H1 (cell line): ENCODE results near the gene TAS2R30. TPM values are rescaled to one million over a fixed set of nuclear protein-coding genes. Genes with fewer than 3 reads are reported as not detected.
A peak's percentile ranks its signal among the peaks of the same experiment; 100 is the strongest.

ENCODE experiments used
- CTCF ChIA-PET: fragments of 300-600 bp; sonication (Branson Sonifier 250); formaldehyde crosslinking; loops from one replicate; lab custom pipeline; 2021; ENCODE audit not compliant: partially characterized antibody; lab: Charles Lee
- POLR2A ChIA-PET: fragments of 300-600 bp; sonication (Branson Sonifier 250); formaldehyde crosslinking; loops from one replicate; lab custom pipeline; 2021; ENCODE audit warnings: inconsistent platforms; ENCODE audit not compliant: partially characterized antibody; lab: Charles Lee
- DNase-seq, 2 experiments: peaks; one replicate each; pipeline versions ENCODE4 v3.0.0 to v3.0.0-alpha.2; 2010 to 2022; ENCODE audit warnings: low spot score in 2 of 2, low read depth in 1 of 2, mixed read lengths in 1 of 2
- FAIRE-seq: peaks from 2 replicates; lab custom pipeline; 2011; peaks lifted over from hg19 to GRCh38; lab: Jason Lieb, UNC
- H2AFZ ChIP-seq: 2 replicates; pipeline ENCODE4 v1.8.1; 2012; ENCODE audit warnings: low read length, inconsistent platforms
- H2AK5ac ChIP-seq: 2 replicates; pipeline ENCODE4 v1.6.1; 2013; ENCODE audit warnings: low read depth, low read length
- H2BK120ac ChIP-seq: replicated peaks from 2 replicates; pipeline ENCODE3; 2013; ENCODE audit warnings: low read depth, low read length, inconsistent platforms
- H2BK12ac ChIP-seq: 2 replicates; pipeline ENCODE4 v1.6.1; 2013; ENCODE audit warnings: low read depth, low read length
- H2BK15ac ChIP-seq: 2 replicates; pipeline ENCODE4 v1.6.1; 2013; ENCODE audit warnings: low read length
- H2BK20ac ChIP-seq: 2 replicates; pipeline ENCODE4 v1.6.1; 2013; ENCODE audit warnings: low read length
- H2BK5ac ChIP-seq: 2 replicates; pipeline ENCODE4 v1.6.1; 2013; ENCODE audit warnings: low read depth, low read length
- H3K14ac ChIP-seq: 2 replicates; pipeline ENCODE4 v1.6.1; 2013; ENCODE audit warnings: inconsistent platforms; ENCODE audit not compliant: insufficient read length
- H3K18ac ChIP-seq: 2 replicates; pipeline ENCODE4 v1.6.1; 2013; ENCODE audit warnings: low read length; ENCODE audit errors: extremely low read depth
- H3K23ac ChIP-seq: 2 replicates; pipeline ENCODE4 v1.6.1; 2013; ENCODE audit warnings: inconsistent platforms; ENCODE audit not compliant: insufficient read length
- H3K23me2 ChIP-seq: 2 replicates; pipeline ENCODE4 v1.6.1; 2013; ENCODE audit warnings: low read depth, low read length
- H3K27ac ChIP-seq: 2 replicates; pipeline ENCODE4 v1.6.1; 2011; ENCODE audit warnings: low read depth, low read length, inconsistent platforms
- H3K27me3 ChIP-seq, 4 experiments: replicated peaks in 1 of 4; 1 replicate in 1 of 4; 2 replicates in 3 of 4; pipeline versions ENCODE4 v1.6.1 to v1.8.1; 2011 to 2013; ENCODE audit warnings: low read length in 3 of 4, mild to moderate bottlenecking in 3 of 4, inconsistent platforms in 2 of 4, mixed read lengths in 2 of 4, moderate library complexity in 1 of 4; ENCODE audit not compliant: control insufficient read depth in 3 of 4, insufficient read depth in 3 of 4; ENCODE audit errors: extremely low read depth in 1 of 4
- H3K36me3 ChIP-seq, 4 experiments: 2 replicates each; pipeline versions ENCODE4 v1.6.1 to v1.8.1; 2011 to 2013; ENCODE audit warnings: mild to moderate bottlenecking in 4 of 4, low read length in 3 of 4, moderate library complexity in 2 of 4, control low read depth in 1 of 4, inconsistent platforms in 1 of 4; ENCODE audit not compliant: insufficient read depth in 4 of 4, control insufficient read depth in 2 of 4
- H3K4ac ChIP-seq: replicated peaks from 2 replicates; pipeline ENCODE3; 2013; ENCODE audit warnings: low read length, low read depth, mixed read lengths, inconsistent platforms; ENCODE audit not compliant: insufficient read length
- H3K4me1 ChIP-seq, 4 experiments: replicated peaks in 1 of 4; 1 replicate in 1 of 4; 2 replicates in 3 of 4; pipeline versions ENCODE4 v1.6.1 to v1.8.1; 2011 to 2013; ENCODE audit warnings: low read length in 3 of 4, inconsistent platforms in 2 of 4, mixed read lengths in 1 of 4; ENCODE audit not compliant: insufficient read depth in 4 of 4, control insufficient read depth in 3 of 4
- H3K4me2 ChIP-seq, 2 experiments: 2 replicates each; pipeline versions ENCODE4 v1.6.1 to v1.8.1; 2011 to 2013; ENCODE audit warnings: low read depth in 2 of 2, low read length in 2 of 2, control low read depth in 1 of 2, inconsistent platforms in 1 of 2, mild to moderate bottlenecking in 1 of 2; ENCODE audit not compliant: insufficient read depth in 1 of 2
- H3K4me3 ChIP-seq, 4 experiments: fragments of 200-600, 300-600 bp in 1 of 4; sonication (generic), shearing (Covaris generic), sonication (Bioruptor Twin) in 1 of 4; 2 replicates each; pipeline versions ENCODE4 v1.5.1 to v1.8.1; 2011 to 2016; ENCODE audit warnings: low read length in 4 of 4, low read depth in 3 of 4, control low read depth in 2 of 4, inconsistent platforms in 2 of 4, mild to moderate bottlenecking in 2 of 4, mixed read lengths in 1 of 4, moderate library complexity in 1 of 4; ENCODE audit not compliant: insufficient read depth in 2 of 4; ENCODE audit errors: extremely low read depth in 1 of 4
- H3K56ac ChIP-seq: replicated peaks from 2 replicates; pipeline ENCODE3; 2013; ENCODE audit warnings: low read depth, mild to moderate bottlenecking, mixed read lengths, low read length, inconsistent platforms; ENCODE audit not compliant: insufficient read length
- H3K79me1 ChIP-seq: 2 replicates; pipeline ENCODE4 v1.6.1; 2013; ENCODE audit warnings: low read depth, low read length, control low read depth
- H3K79me2 ChIP-seq, 2 experiments: 2 replicates each; pipeline versions ENCODE4 v1.6.1 to v1.8.1; 2012 to 2013; ENCODE audit warnings: low read length in 2 of 2, mild to moderate bottlenecking in 2 of 2, inconsistent platforms in 1 of 2; ENCODE audit not compliant: insufficient read depth in 2 of 2, control insufficient read depth in 1 of 2
- H3K9ac ChIP-seq, 4 experiments: replicated peaks in 1 of 4; 1 replicate in 1 of 4; 2 replicates in 3 of 4; pipeline versions ENCODE4 v1.6.1 to v1.8.1; 2011 to 2013; ENCODE audit warnings: low read depth in 3 of 4, low read length in 3 of 4, control low read depth in 2 of 4, mild to moderate bottlenecking in 2 of 4, moderate library complexity in 2 of 4, inconsistent platforms in 1 of 4; ENCODE audit errors: extremely low read depth in 1 of 4
- H3K9me3 ChIP-seq, 2 experiments: 2 replicates each; pipeline versions ENCODE4 v1.6.1 to v1.8.1; 2012 to 2013; ENCODE audit warnings: mild to moderate bottlenecking in 2 of 2, moderate library complexity in 2 of 2, control low read depth in 1 of 2, inconsistent platforms in 1 of 2, low read depth in 1 of 2, low read length in 1 of 2, mixed read lengths in 1 of 2; ENCODE audit not compliant: insufficient read depth in 2 of 2
- H4K20me1 ChIP-seq, 2 experiments: replicated peaks in 1 of 2; 2 replicates each; pipeline versions ENCODE3 to v1.8.1; 2011 to 2013; ENCODE audit warnings: inconsistent platforms in 2 of 2, low read length in 2 of 2, mild to moderate bottlenecking in 1 of 2; ENCODE audit not compliant: insufficient read depth in 2 of 2, control insufficient read depth in 1 of 2
- H4K5ac ChIP-seq: 2 replicates; pipeline ENCODE4 v1.6.1; 2013; ENCODE audit warnings: low read length, low read depth, mixed read lengths, inconsistent platforms; ENCODE audit not compliant: insufficient read length
- H4K8ac ChIP-seq: 2 replicates; pipeline ENCODE4 v1.8.0; 2013; ENCODE audit warnings: mild to moderate bottlenecking, moderate library complexity, low read length, inconsistent platforms; ENCODE audit not compliant: insufficient read depth; ENCODE audit errors: extremely low read depth
- H4K91ac ChIP-seq: replicated peaks from 2 replicates; pipeline ENCODE3; 2013; ENCODE audit warnings: low read length, mixed read lengths, inconsistent platforms; ENCODE audit not compliant: insufficient read length
- PHF8 ChIP-seq: fragments of 200-600 bp; sonication (generic); conservative IDR thresholded peaks from 2 replicates; pipeline ENCODE4 v1.7.1; 2012; ENCODE audit warnings: low read depth, mild to moderate bottlenecking, inconsistent platforms, low read length, moderate library complexity
- YY1 ChIP-seq: IDR thresholded peaks from 2 replicates; pipeline ENCODE4 v1.6.1; 2011; ENCODE audit warnings: low read depth, mild to moderate bottlenecking, low read length
- WGBS, 2 experiments: shearing (Covaris generic) in 1 of 2; methylation state at CpG; one replicate each; pipeline versions ENCODE4 v1.1.6 to v1.1.7; 2013 to 2015; ENCODE audit warnings: low lambda C conversion rate in 2 of 2, mixed read lengths in 2 of 2, inconsistent platforms in 1 of 2, low coverage in 1 of 2, missing lambda C conversion rate in 1 of 2; ENCODE audit not compliant: insufficient replicate concordance in 2 of 2, insufficient coverage in 1 of 2, insufficient read length in 1 of 2; ENCODE audit errors: extremely low coverage in 1 of 2, missing lambda C conversion rate in 1 of 2; 5-methylcytosine and 5-hydroxymethylcytosine counted together
- polyA plus RNA-seq, 7 experiments: library from polyadenylated mRNA; depleted of rRNA in 3 of 7; stranded (reverse) in 5 of 7; unstranded in 2 of 7; fragments of >200 nt in 5 of 7; fragments of 200-250 nt in 2 of 7; gene quantifications; 1 replicate in 5 of 7; 2 replicates in 1 of 7; 4 replicates in 1 of 7; pipeline versions ENCODE4 v1.2.1 to v1.2.3, GENCODE V29; 2011 to 2013; ENCODE audit warnings: missing spikeins in 2 of 7, mixed read lengths in 2 of 7
- total RNA-seq: library from RNA; stranded (reverse); fragmentation: NEBNext Ultra II Directional; extraction: Animal tissue kit (Norgen Biotek cat#: 25700); gene quantifications from 2 replicates; pipeline ENCODE4 v1.2.1, GENCODE V29; 2021

TAS2R30 gene
- total and polyA plus RNA-seq, 2 of the 8 experiments (the other 6 are each of a cell fraction or from before 2014, with no cell fraction given), result 0.33 to 1.0 TPM

- DNase-seq (no peak), FAIRE-seq (no peak)
- no peak overlapping the region for H2BK120ac ChIP-seq
- peak overlapping the region; percentile 67 to 89 for H3K4me2 ChIP-seq
- H3K14ac ChIP-seq, result no peak overlapping the region
- CTCF ChIA-PET, result interaction anchor here (0.6 to 1.4 kb wide), 2 partner anchors 33 to 335 kb away, joined by 4 to 5 read pairs; no protein-coding TSS in a partner anchor
- no peak overlapping the region for H3K23ac ChIP-seq
- H3K23me2 ChIP-seq, result 0 out of 2 replicates have a peak, but pooled peaks cover 2% of the 10 kb centered on the region
- no peak overlapping the region for H2BK15ac ChIP-seq
- H2AFZ ChIP-seq, result peak overlapping the region; percentile 30; the same call in 1 of the 2 replicates
- no peak overlapping the region for H4K8ac ChIP-seq
- H3K36me3 ChIP-seq, result peaks cover 0 to 9% (median 2%) of the 10 kb centered on the region in 4 experiments; a peak in 2 of 8 replicates
- H2BK12ac ChIP-seq, result no peak overlapping the region
- no peaks in the 10 kb centered on the region for H3K9me3 ChIP-seq
- H3K4me3 ChIP-seq, result peak overlapping the region; percentile 76 to 100 (median 85)
- H2AK5ac ChIP-seq, result no peak overlapping the region
- 12% methylated on average over 10 of the region's 10 CpGs; no CpG with 5 or more reads in 1 of the 2 experiments for WGBS, 2 experiments
- no peak overlapping the region for H3K18ac ChIP-seq
- H2BK20ac ChIP-seq, result no peak overlapping the region
- peak overlapping the region; percentile 42 for H3K56ac ChIP-seq
- peak overlapping the region; percentile 68 for H4K5ac ChIP-seq
- H3K79me2 ChIP-seq, result peaks cover 16 to 58% of the 10 kb centered on the region in 2 experiments
- H3K4ac ChIP-seq, result no peak overlapping the region
- H3K4me1 ChIP-seq, result peaks cover 0 to 3% (median 0%) of the 10 kb centered on the region in 4 experiments; a peak in 1 of 7 replicates
- H3K27me3 ChIP-seq, result no peaks in the 10 kb centered on the region
- no peak for TF ChIP-seq PHF8
- peak; percentile 62; the same call in 1 of the 2 replicates for TF ChIP-seq YY1
- no peak overlapping the region for H2BK5ac ChIP-seq
- no peaks in the 10 kb centered on the region; the same call in 1 of the 2 replicates for H3K79me1 ChIP-seq
- H3K27ac ChIP-seq, result peak overlapping the region; percentile 93
- H3K9ac ChIP-seq, result peak overlapping the region; percentile 68 to 97 (median 92)
- peaks cover 0 to 8% of the 10 kb centered on the region in 2 experiments for H4K20me1 ChIP-seq
- POLR2A ChIA-PET, result interaction anchor here (0.6 to 6.3 kb wide), 32 partner anchors 9 to 799 kb away, joined by 3 to 53 read pairs (median 4); partner anchors contain the start of gene YBX3
- H4K91ac ChIP-seq, result no peak overlapping the region
Measured at GRCh38 chr12:11171969-11172675, 37.7 kb upstream of the TAS2R30 start.
